H9 (cell line): ENCODE measurements around the gene MRTFA. TPM values are rescaled to one million over a fixed set of nuclear protein-coding genes. Genes with fewer than 3 reads are reported as not detected.

Experiments
- DNase-seq: peaks from one replicate; pipeline ENCODE4 v3.0.0-alpha.2; 2017
- H2AFZ ChIP-seq: one replicate; pipeline ENCODE4 v1.6.1; 2013; ENCODE audit warnings: mild to moderate bottlenecking, low read length, control low read depth, moderate library complexity
- H2AK5ac ChIP-seq: 2 replicates; pipeline ENCODE4 v1.6.1; 2013; ENCODE audit warnings: low read length, control low read depth, mixed read lengths; ENCODE audit not compliant: insufficient read length
- H2BK120ac ChIP-seq: one replicate; pipeline ENCODE4 v1.6.1; 2013; ENCODE audit warnings: low read depth, mild to moderate bottlenecking, low read length, control low read depth, inconsistent platforms; ENCODE audit not compliant: poor library complexity, severe bottlenecking
- H2BK12ac ChIP-seq: 2 replicates; pipeline ENCODE4 v1.6.1; 2013; ENCODE audit warnings: low read length, control low read depth, mixed read lengths, low read depth; ENCODE audit not compliant: insufficient read length
- H2BK15ac ChIP-seq: 2 replicates; pipeline ENCODE4 v1.6.1; 2013; ENCODE audit warnings: low read depth, low read length, control low read depth
- H2BK20ac ChIP-seq: one replicate; pipeline ENCODE4 v1.6.1; 2013; ENCODE audit warnings: low read depth, mild to moderate bottlenecking, low read length, control low read depth, inconsistent platforms; ENCODE audit not compliant: poor library complexity, severe bottlenecking
- H2BK5ac ChIP-seq: 2 replicates; pipeline ENCODE4 v1.6.1; 2013; ENCODE audit warnings: low read length, control low read depth, mixed read lengths; ENCODE audit not compliant: insufficient read length
- H3K14ac ChIP-seq: 2 replicates; pipeline ENCODE4 v1.6.1; 2013; ENCODE audit warnings: low read length, control low read depth; ENCODE audit not compliant: insufficient read depth
- H3K18ac ChIP-seq: 2 replicates; pipeline ENCODE4 v1.6.1; 2013; ENCODE audit warnings: low read depth, mild to moderate bottlenecking, mixed read lengths, low read length, control low read depth; ENCODE audit not compliant: insufficient read length
- H3K23ac ChIP-seq: 2 replicates; pipeline ENCODE4 v1.6.1; 2013; ENCODE audit warnings: low read length, control low read depth, mixed read lengths, low read depth; ENCODE audit not compliant: insufficient read length
- H3K23me2 ChIP-seq: 2 replicates; pipeline ENCODE4 v1.6.1; 2013; ENCODE audit warnings: low read depth, mild to moderate bottlenecking, mixed read lengths, low read length, control low read depth; ENCODE audit not compliant: insufficient read length, poor library complexity, severe bottlenecking
- H3K27ac ChIP-seq: 2 replicates; pipeline ENCODE4 v1.5.1; 2013; ENCODE audit warnings: low read length, control low read depth, mixed read lengths, low read depth; ENCODE audit not compliant: insufficient read length
- H3K27me3 ChIP-seq: 2 replicates; pipeline ENCODE4 v1.6.1; 2013; ENCODE audit warnings: low read length, control low read depth, inconsistent platforms; ENCODE audit not compliant: insufficient read depth
- H3K4ac ChIP-seq: 2 replicates; pipeline ENCODE4 v1.6.1; 2013; ENCODE audit warnings: low read depth, mild to moderate bottlenecking, control low read depth, inconsistent platforms, low read length, moderate library complexity
- H3K4me1 ChIP-seq: 2 replicates; pipeline ENCODE4 v1.6.1; 2013; ENCODE audit warnings: low read length, control low read depth, inconsistent platforms; ENCODE audit not compliant: insufficient read depth
- H3K4me2 ChIP-seq: 2 replicates; pipeline ENCODE4 v1.6.1; 2013; ENCODE audit warnings: low read length, control low read depth, mixed read lengths; ENCODE audit not compliant: insufficient read length, insufficient read depth
- H3K56ac ChIP-seq: 2 replicates; pipeline ENCODE4 v1.6.1; 2013; ENCODE audit warnings: low read depth, mild to moderate bottlenecking, mixed read lengths, low read length, control low read depth; ENCODE audit not compliant: insufficient read length
- H3K79me1 ChIP-seq: 2 replicates; pipeline ENCODE4 v1.6.1; 2013; ENCODE audit warnings: low read depth, mild to moderate bottlenecking, moderate library complexity, low read length, control low read depth, inconsistent platforms; ENCODE audit not compliant: insufficient read depth, poor library complexity, severe bottlenecking
- H3K79me2 ChIP-seq: 2 replicates; pipeline ENCODE4 v1.6.1; 2013; ENCODE audit warnings: low read length, control low read depth, inconsistent platforms; ENCODE audit not compliant: insufficient read depth
- H3K9ac ChIP-seq: 2 replicates; pipeline ENCODE4 v1.6.1; 2013; ENCODE audit warnings: low read length, control low read depth, mixed read lengths; ENCODE audit not compliant: insufficient read length; ENCODE audit errors: extremely low read depth
- H3K9me3 ChIP-seq: one replicate; pipeline ENCODE4 v1.6.1; 2013; ENCODE audit warnings: low read depth, low read length, inconsistent platforms; ENCODE audit not compliant: control insufficient read depth
- H3T11ph ChIP-seq: one replicate; pipeline ENCODE4 v1.6.1; 2013; ENCODE audit warnings: mild to moderate bottlenecking, low read length, control low read depth, inconsistent platforms
- H4K20me1 ChIP-seq: one replicate; pipeline ENCODE4 v1.6.1; 2013; ENCODE audit not compliant: control insufficient read depth, insufficient read length, insufficient read depth
- H4K5ac ChIP-seq: 2 replicates; pipeline ENCODE4 v1.6.1; 2013; ENCODE audit warnings: low read depth, mild to moderate bottlenecking, mixed read lengths, low read length, control low read depth; ENCODE audit not compliant: insufficient read length
- H4K8ac ChIP-seq: replicated peaks from 2 replicates; pipeline ENCODE4 v1.6.1; 2013; ENCODE audit warnings: low read length, control low read depth, mixed read lengths, low read depth; ENCODE audit not compliant: insufficient read length
- H4K91ac ChIP-seq: 2 replicates; pipeline ENCODE4 v1.6.1; 2013; ENCODE audit warnings: low read depth, mild to moderate bottlenecking, moderate library complexity, mixed read lengths, low read length, control low read depth; ENCODE audit not compliant: insufficient read length
- H3K27ac Mint-ChIP-seq, 3 experiments: 2 replicates in 2 of 3; 3 replicates in 1 of 3; pipeline ENCODE4 v1.8.0; 2020 to 2021; ENCODE audit warnings: mixed read lengths in 3 of 3, mild to moderate bottlenecking in 1 of 3, moderate library complexity in 1 of 3
- H3K27me3 Mint-ChIP-seq: 2 replicates; pipeline ENCODE4 v1.8.0; 2021; ENCODE audit warnings: low read depth, mild to moderate bottlenecking, moderate library complexity, mixed read lengths
- H3K36me3 Mint-ChIP-seq, 3 experiments: 2 replicates in 2 of 3; 3 replicates in 1 of 3; pipeline ENCODE4 v1.8.0; 2020 to 2021; ENCODE audit warnings: low read depth in 3 of 3, mixed read lengths in 3 of 3; ENCODE audit not compliant: insufficient read depth in 1 of 3
- H3K4me1 Mint-ChIP-seq, 2 experiments: 2 replicates each; pipeline ENCODE4 v1.8.0; 2020; ENCODE audit warnings: mixed read lengths in 2 of 2
- H3K4me3 Mint-ChIP-seq, 2 experiments: 2 replicates in 1 of 2; 3 replicates in 1 of 2; pipeline ENCODE4 v1.8.0; 2020 to 2021; ENCODE audit warnings: mild to moderate bottlenecking in 2 of 2, mixed read lengths in 2 of 2, moderate library complexity in 1 of 2
- H3K9me3 Mint-ChIP-seq, 2 experiments: 2 replicates in 1 of 2; 3 replicates in 1 of 2; pipeline ENCODE4 v1.8.0; 2020; ENCODE audit warnings: mild to moderate bottlenecking in 2 of 2, mixed read lengths in 2 of 2, moderate library complexity in 1 of 2
- CTCF ChIP-seq: fragments of 200-600 bp; sonication (generic); conservative IDR thresholded peaks from 3 replicates; pipeline ENCODE4 v1.8.0; 2021; ENCODE audit warnings: antibody characterized with exemption, mild to moderate bottlenecking
- WGBS: extraction: QIAGEN DNeasy Blood & Tissue Kit; methylation state at CpG from one replicate; pipeline ENCODE4 v1.1.7; 2013; ENCODE audit warnings: missing lambda C conversion rate, low lambda C conversion rate, mixed read lengths; ENCODE audit not compliant: insufficient read length; ENCODE audit errors: extremely low coverage; 5-methylcytosine and 5-hydroxymethylcytosine counted together
- total RNA-seq: library from RNA; stranded (reverse); gene quantifications from 2 replicates; pipeline ENCODE4 v1.2.1, GENCODE V29; 2021

MRTFA gene
- total RNA-seq, 1 experiment from 2014 or later, result 38.1 TPM

GRCh38 chr22:40394607-40395006, 241.9 kb downstream of the MRTFA start:
- no peaks in the 10 kb centered on the region for H3K79me1 ChIP-seq
- no peak for TF ChIP-seq CTCF
- H3K14ac ChIP-seq, result no peak overlapping the region
- no peak overlapping the region for H3T11ph ChIP-seq
- H4K20me1 ChIP-seq, result peaks cover 1% of the 10 kb centered on the region
- H4K5ac ChIP-seq, result no peak overlapping the region
- no peak overlapping the region for H2AFZ ChIP-seq
- H2BK12ac ChIP-seq, result no peak overlapping the region
- H3K4me1 ChIP-seq, result no peaks in the 10 kb centered on the region; the same call in 1 of the 2 replicates
- H2BK5ac ChIP-seq, result no peak overlapping the region
- H3K18ac ChIP-seq, result no peak overlapping the region
- H3K27me3 ChIP-seq, result no peaks in the 10 kb centered on the region
- no CpG with 5 or more reads among the region's 3 CpGs for WGBS
- no peak overlapping the region for H3K4ac ChIP-seq
- no peaks in the 10 kb centered on the region for H3K23me2 ChIP-seq
- H3K9ac ChIP-seq, result no peak overlapping the region
- Mint-ChIP-seq H3K4me3 (no peak overlapping the region), H3K27me3 (no peaks in the 10 kb centered on the region), H3K4me1 (peaks cover 14 to 16% of the 10 kb centered on the region in 2 experiments), H3K9me3 (no peaks in the 10 kb centered on the region), H3K36me3 (peaks cover 0 to 9% (median 9%) of the 10 kb centered on the region in 3 experiments; a peak in 3 of 7 replicates), H3K27ac (no peak overlapping the region; a peak in 1 of 7 replicates)
- no peaks in the 10 kb centered on the region for H3K79me2 ChIP-seq
- H3K27ac ChIP-seq, result no peak overlapping the region
- H3K4me2 ChIP-seq, result no peak overlapping the region
- H4K91ac ChIP-seq, result no peak overlapping the region
- no peak overlapping the region for H4K8ac ChIP-seq
- no peak overlapping the region for H2BK15ac ChIP-seq
- H3K9me3 ChIP-seq, result no peaks in the 10 kb centered on the region
- no peak overlapping the region for H2BK120ac ChIP-seq
- H2BK20ac ChIP-seq, result no peak overlapping the region
- H2AK5ac ChIP-seq, result no peak overlapping the region
- H3K23ac ChIP-seq, result no peak overlapping the region
- H3K56ac ChIP-seq, result no peak overlapping the region
- no peak for DNase-seq
